ACHN (cell line): Measurements from ENCODE around the gene PDE5A.
"Not testable (repeated sequence)": the region's sequence is repeated elsewhere in the genome, so short reads cannot be mapped to it uniquely, and the experiment has no call there.

Experiments used
- DNase-seq: peaks from one replicate; pipeline ENCODE4 v3.0.0-alpha.2; 2015
- in situ Hi-C: cut with HindIII; loops from 2 replicates; pipeline ENCODE4 v1.10.0; 2017; ENCODE audit warnings: low sequenced_read_pairs, low pct_ligation_motif_present, low pct_unique_long_range_greater_than_20kb

The PDE5A gene

GRCh38 chr4:119648398-119648797, 19.8 kb upstream of the PDE5A start:
- in situ Hi-C loops: no loop called here
- no peak for DNase-seq

DNA sequence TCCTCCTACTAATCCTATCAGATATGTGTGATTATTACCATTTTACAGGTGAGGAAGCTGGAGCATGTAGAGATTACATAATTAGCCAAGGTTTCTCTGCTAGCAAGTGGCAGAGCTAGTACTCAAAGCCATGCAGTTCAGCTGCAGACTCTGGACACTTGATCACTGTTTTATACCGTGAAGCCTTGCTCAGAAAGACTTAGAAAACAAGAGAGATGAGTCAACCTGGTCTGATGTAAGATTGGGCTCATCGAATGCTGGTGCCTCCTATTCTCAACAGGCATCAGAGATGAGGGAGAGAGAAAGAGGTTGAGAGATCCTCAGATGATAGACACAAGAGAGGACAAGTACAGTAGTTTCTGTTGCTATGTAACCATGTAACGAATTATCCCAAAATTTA, 19.0 kb upstream of the PDE5A start:
- in situ Hi-C loops: no loop called here
- no peak for DNase-seq

DNA sequence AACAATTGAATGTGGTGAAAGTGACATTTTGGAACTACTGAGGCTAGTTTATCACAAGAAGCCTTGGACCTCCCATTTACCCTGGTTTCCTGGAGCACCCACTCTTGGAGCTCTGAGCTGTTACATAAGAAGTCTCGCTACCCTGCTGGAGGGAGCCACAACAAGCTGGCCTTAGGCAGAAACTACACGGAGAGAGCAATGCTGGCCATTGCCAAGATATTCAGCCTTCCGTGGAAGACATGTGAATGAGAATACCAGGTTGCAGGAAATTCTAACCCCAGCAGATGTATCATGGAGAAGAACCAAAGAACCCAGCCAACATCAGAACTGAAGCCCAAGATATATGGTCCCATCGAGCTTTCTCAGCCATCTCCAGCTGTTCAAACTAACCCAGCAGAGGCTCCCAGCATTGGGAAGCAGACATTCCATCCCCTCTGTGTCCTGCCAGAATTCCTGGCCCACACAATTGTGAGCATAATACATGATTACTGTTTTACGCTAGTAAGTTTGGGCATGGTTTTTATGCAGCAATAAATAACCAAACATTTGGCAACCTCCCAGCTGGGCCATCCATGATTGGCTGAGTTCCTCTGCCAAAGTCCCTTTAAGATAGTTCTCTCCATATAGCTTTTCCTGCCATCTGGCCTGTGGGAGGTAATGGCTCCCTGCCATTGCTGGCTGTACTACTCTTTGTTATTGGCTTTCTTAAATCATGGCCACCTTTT, 17.9 kb upstream of the PDE5A start:
- in situ Hi-C loops: no loop called here

GRCh38 chr4:119643306-119644042, 14.9 kb upstream of the PDE5A start:
- DNase-seq: no peak
- in situ Hi-C loops: no loop called here

More for the DNA sequence above, 17.9 kb upstream of the PDE5A start:
- DNase-seq: no peak

GRCh38 chr4:119641765-119642164, 13.2 kb upstream of the PDE5A start:
- in situ Hi-C loops: no loop called here
- DNase-seq: no peak

DNA sequence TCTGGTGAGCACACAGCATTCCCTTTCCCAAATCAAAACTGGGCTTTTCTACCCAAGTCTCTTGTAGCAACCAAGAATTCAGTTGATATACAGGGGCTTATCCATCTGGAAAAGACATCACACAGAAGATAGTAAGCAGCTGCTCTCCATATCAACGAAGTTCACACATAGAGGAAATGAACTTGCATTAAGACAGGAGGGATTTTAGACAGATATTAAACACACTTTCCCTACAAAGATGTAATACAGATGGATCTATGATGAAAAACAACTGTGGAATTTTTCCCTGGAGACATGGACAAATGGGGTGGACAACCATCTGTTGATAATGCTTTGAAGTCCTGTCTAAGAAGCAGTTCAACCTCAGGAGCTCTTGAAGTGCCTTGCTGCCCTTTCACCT, 9.8 kb upstream of the PDE5A start:
- in situ Hi-C loops: no loop called here
- DNase-seq: no peak

DNA sequence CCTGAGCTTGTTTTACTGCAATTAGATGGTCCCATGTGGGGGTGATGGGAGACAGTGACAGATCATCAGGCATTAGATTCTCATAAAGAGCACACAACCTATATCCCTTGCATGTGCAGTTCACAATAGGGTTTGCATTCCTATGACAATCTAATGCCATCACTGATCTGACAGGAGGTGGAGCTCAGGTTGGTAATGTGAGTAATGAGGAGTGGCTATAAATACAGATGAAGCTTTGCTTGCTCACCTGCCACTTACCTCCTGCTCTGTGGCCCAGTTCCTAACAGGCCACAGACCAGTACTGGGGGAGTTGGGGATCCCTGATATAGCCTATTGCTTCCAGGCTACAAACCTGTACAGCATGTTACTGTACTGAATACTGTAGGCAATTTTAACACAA, 8.2 kb upstream of the PDE5A start:
- in situ Hi-C loops: not testable (repeated sequence)

GRCh38 chr4:119632216-119632615, 3.6 kb upstream of the PDE5A start:
- no peak for DNase-seq
- in situ Hi-C loops: no loop called here

More for the DNA sequence above, 8.2 kb upstream of the PDE5A start:
- not testable (repeated sequence) for DNase-seq

DNA sequence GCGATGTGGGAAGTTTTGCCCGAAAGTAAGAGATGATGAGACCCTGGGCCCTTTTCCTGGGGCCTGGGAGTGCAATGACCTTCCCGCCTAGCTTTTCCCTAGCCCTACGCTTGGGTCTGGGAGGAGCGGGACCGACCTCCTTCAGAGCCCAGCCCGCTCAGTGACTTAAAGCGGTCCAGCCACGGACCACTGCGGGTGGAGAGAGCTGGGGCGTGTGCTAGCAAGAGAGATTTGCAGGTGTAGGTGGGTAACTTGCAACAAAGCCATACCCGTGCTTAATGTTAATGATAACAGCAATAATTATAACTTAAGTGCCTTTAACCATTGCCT, 503 bp upstream of the PDE5A start:
- in situ Hi-C loops: no loop called here
- DNase-seq: no peak

GRCh38 chr4:119627267-119628255, 1.0 kb downstream of the PDE5A start:
- in situ Hi-C loops: no loop called here
- peak; percentile 55 for DNase-seq

DNA sequence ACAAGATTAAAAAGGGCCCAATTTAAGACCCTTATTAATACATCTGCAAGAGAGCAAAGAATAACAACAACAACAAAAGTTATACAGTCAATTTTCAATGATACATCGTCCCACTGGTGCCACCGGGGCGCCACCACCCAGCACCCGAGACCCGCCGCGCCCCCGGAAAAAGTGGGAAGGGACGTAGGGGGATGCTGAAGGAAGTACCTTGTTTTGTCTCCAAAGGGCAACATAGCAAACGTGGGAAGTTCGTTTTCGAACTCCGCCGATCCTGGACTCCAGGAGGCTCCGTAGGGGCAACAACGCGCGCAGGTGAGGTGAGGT, 1.7 kb downstream of the PDE5A start:
- no peak for DNase-seq
- in situ Hi-C loops: no loop called here

DNA sequence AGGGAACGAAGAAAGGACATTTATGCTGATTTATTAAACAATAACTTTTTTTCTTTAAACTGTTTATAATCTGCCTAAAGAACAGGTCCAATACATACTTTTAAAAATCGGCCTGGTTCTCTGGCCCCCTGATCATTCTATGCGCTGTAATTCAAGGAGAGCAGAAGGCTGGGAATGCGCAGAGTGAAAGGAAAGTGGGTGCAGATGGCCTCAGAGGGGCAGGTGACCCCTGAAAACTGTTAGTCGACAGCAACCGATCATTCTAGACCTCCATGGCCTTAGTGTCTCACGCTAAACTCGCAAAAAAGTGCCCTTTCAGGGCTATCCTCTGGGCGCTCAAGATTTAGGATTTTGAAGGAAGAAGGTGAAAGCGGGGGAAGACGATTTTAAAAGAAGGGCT, 2.2 kb downstream of the PDE5A start:
- in situ Hi-C loops: no loop called here

DNA sequence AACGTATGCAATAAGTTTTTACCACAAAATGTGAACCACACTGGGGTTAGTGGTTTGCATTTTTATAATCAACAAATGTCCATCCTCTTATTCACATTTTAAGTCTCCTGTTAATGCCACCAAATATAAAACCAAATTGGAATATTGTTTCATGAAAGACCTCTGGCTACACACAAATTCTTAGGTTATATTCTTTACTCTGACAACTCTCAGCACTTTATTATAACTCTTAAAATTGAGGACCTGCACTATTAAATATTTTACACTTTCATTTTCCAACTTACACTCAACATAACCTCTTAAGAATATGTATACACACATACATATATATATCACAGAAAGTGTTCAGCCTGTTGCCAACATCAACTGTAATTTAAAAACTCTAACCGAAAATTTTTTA, 2.8 kb downstream of the PDE5A start:
- no peak for DNase-seq
- in situ Hi-C loops: no loop called here

More for the DNA sequence above, 2.2 kb downstream of the PDE5A start:
- no peak for DNase-seq

GRCh38 chr4:119624356-119624755, 4.2 kb downstream of the PDE5A start:
- in situ Hi-C loops: no loop called here
- DNase-seq: no peak

- in situ Hi-C loops: no loop called here
- peak; percentile 1 for DNase-seq
Measured at GRCh38 chr4:119623025-119623424, 5.6 kb downstream of the PDE5A start.

DNA sequence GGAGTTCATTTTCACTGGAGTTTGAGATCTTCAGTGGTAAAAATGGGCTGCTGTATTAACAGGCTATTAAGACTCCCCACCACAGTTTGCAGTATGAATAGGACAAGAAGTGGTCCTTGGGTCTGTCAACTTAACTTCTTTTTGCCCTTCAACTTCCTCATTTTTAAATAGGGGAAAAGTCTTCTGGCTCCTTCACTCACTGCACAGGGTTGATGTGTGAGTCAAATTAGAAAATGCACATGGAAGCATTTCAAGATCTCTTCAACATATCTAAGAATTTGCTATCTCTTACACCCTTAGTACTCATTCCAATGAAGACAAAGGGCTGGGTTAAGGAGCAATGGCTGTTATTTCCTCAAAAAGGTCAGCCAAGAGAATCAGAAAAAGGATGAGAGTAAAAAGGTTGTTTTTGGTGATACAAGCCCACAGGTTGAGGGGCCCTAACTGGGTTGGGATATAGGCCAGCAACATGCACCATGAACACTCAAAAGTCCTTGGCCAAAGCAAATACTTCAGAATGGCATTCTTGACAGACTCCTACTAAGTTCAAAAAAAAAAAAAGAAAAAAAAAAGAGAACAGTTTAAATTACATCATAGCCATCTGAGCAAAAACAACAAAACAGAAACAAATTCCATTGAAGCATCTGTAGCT, 13.4 kb downstream of the PDE5A start:
- no peak for DNase-seq
- in situ Hi-C loops: no loop called here

GRCh38 chr4:119604266-119604665, 24.3 kb downstream of the PDE5A start:
- no peak for DNase-seq
- in situ Hi-C loops: no loop called here

DNA sequence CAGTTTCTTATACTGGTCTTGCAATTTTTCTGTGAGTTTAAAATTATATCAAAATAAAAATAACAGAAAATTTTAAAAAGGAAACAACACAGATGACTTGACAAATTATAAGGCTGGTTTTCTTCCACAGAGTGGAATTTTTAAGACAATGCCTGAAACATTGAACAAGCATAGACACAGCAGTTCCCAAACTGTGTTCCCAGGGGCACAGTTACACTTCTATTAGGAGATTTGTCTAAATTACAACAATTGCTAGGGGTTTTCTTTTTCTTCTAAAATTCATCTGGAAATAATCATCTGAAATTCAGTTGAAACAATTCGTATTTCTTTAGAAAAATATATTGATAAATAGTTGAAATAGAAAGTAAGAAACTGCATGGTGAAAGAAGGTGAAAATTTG, 26.2 kb downstream of the PDE5A start:
- in situ Hi-C loops: no loop called here
- DNase-seq: no peak

- in situ Hi-C loops: no loop called here
- no peak for DNase-seq
Measured at GRCh38 chr4:119598521-119598920, 30.1 kb downstream of the PDE5A start.
